Upper lobe of right lung (tissue), 1 donor: ENCODE measurements around the gene TMEM129. TPM values are rescaled to one million over a fixed set of nuclear protein-coding genes. Genes with fewer than 3 reads are reported as not detected.

Source experiments
- ATAC-seq: fragments of 200-7000 bp; cut with Tn5 transposase; one replicate; pipeline ENCODE4 v1.9.1; 2020; ENCODE audit warnings: mild to moderate bottlenecking, moderate library complexity
- DNase-seq: peaks from one replicate; pipeline ENCODE4 v3.0.0-alpha.2; 2020
- H3K27ac ChIP-seq: fragments of 200-600 bp; one replicate; pipeline ENCODE4 v1.8.0; 2022
- H3K27me3 ChIP-seq: fragments of 200-600 bp; one replicate; pipeline ENCODE4 v1.8.0; 2022; ENCODE audit warnings: mild to moderate bottlenecking
- H3K36me3 ChIP-seq: fragments of 200-600 bp; one replicate; pipeline ENCODE4 v1.8.0; 2022
- H3K4me1 ChIP-seq: fragments of 200-600 bp; one replicate; pipeline ENCODE4 v1.8.0; 2022
- H3K4me3 ChIP-seq: fragments of 200-600 bp; one replicate; pipeline ENCODE4 v1.8.0; 2022; ENCODE audit warnings: mild to moderate bottlenecking
- H3K9me3 ChIP-seq: fragments of 200-600 bp; one replicate; pipeline ENCODE4 v1.8.0; 2022
- CTCF ChIP-seq: fragments of 200-600 bp; IDR thresholded peaks from one replicate; pipeline ENCODE4 v1.8.0; 2022; ENCODE audit warnings: antibody characterized with exemption
- intact Hi-C: fragments of 100-400 bp; cut with DNase I; formaldehyde crosslinking; loops from one replicate; pipeline ENCODE4 v1.11.0; 2022
- total RNA-seq: library from RNA; stranded (reverse); fragmentation: NEBNext Ultra II Directional; extraction: Animal tissue kit (Norgen Biotek cat#: 25700); gene quantifications from one replicate; pipeline ENCODE4 v1.2.1, GENCODE V29; 2021
- donor health status: DM: no; HTN: yes; CAD: no; lungs with severe emphysema.

TMEM129 gene
- total RNA-seq, 1 donor from 2014 or later = 33.2 TPM

- ATAC-seq (peak; percentile 5), DNase-seq (peak; percentile 60)
- H3K36me3 ChIP-seq = peaks cover 5% of the 10 kb centered on the region
- H3K27me3 ChIP-seq = no peaks in the 10 kb centered on the region
- no peak for TF ChIP-seq CTCF
- peak overlapping the region; percentile 79 for H3K27ac ChIP-seq
- no peaks in the 10 kb centered on the region for H3K9me3 ChIP-seq
- peaks cover 30% of the 10 kb centered on the region for H3K4me1 ChIP-seq
- intact Hi-C loops = loop anchor here (5.0 kb wide), 1 partner anchor 36 kb away; no protein-coding TSS in a partner anchor
- H3K4me3 ChIP-seq = peak overlapping the region; percentile 33
Measured at GRCh38 chr4:1728061-1728980, 7.2 kb upstream of the TMEM129 start.

- peaks cover 30% of the 10 kb centered on the region for H3K4me1 ChIP-seq
- intact Hi-C loops = loop anchor here (5.0 kb wide), 1 partner anchor 35 kb away; no protein-coding TSS in a partner anchor
- no peak for TF ChIP-seq CTCF
- peaks cover 5% of the 10 kb centered on the region for H3K36me3 ChIP-seq
- ATAC-seq = peak; percentile 72
- DNase-seq = peak; percentile 86
- peak overlapping the region; percentile 79 for H3K27ac ChIP-seq
- H3K27me3 ChIP-seq = no peaks in the 10 kb centered on the region
- peak overlapping the region; percentile 33 for H3K4me3 ChIP-seq
- no peaks in the 10 kb centered on the region for H3K9me3 ChIP-seq
Measured at GRCh38 chr4:1727117-1728031, 6.3 kb upstream of the TMEM129 start.

- peaks cover 37% of the 10 kb centered on the region for H3K4me1 ChIP-seq
Measured at GRCh38 chr4:1726146-1726934, 5.2 kb upstream of the TMEM129 start.

GRCh38 chr4:1725521-1725920 is 4.4 kb upstream of the TMEM129 start:
- H3K9me3 ChIP-seq = no peaks in the 10 kb centered on the region
- no peaks in the 10 kb centered on the region for H3K27me3 ChIP-seq
- TF ChIP-seq CTCF = no peak
- no peaks in the 10 kb centered on the region for H3K36me3 ChIP-seq
- H3K27ac ChIP-seq = no peak overlapping the region
- peaks cover 37% of the 10 kb centered on the region for H3K4me1 ChIP-seq
- DNase-seq (no peak), ATAC-seq (no peak)
- intact Hi-C loops = loop anchor here (5.0 kb wide), 1 partner anchor 33 kb away; no protein-coding TSS in a partner anchor
- H3K4me3 ChIP-seq = no peak overlapping the region

More at GRCh38 chr4:1726146-1726934, 5.2 kb upstream of the TMEM129 start:
- Histone ChIP-seq H3K27me3 (no peaks in the 10 kb centered on the region), H3K27ac (peak overlapping the region; percentile 79), H3K36me3 (peaks cover 3% of the 10 kb centered on the region), H3K9me3 (no peaks in the 10 kb centered on the region), H3K4me3 (no peak overlapping the region)
- DNase-seq = peak; percentile 93
- intact Hi-C loops = loop anchor here (5.0 kb wide), 1 partner anchor 34 kb away; no protein-coding TSS in a partner anchor
- peak; percentile 82 for ATAC-seq
- peak; percentile 100 for TF ChIP-seq CTCF
